WTC11 (cell line): ENCODE measurements around the gene FBXW4. TPM values are rescaled to one million over a fixed set of nuclear protein-coding genes. Genes with fewer than 3 reads are reported as not detected.

ENCODE experiments used
- ATAC-seq: fragments of 200-7000 bp; cut with Tn5 transposase; 2 replicates; pipeline ENCODE4 v1.10.0; 2021; ENCODE audit warnings: mild to moderate bottlenecking, moderate library complexity
- CTCF ChIA-PET: fragments of 300-600 bp; sonication (Branson Sonifier 250); formaldehyde crosslinking; loops from one replicate; lab custom pipeline; 2021; ENCODE audit warnings: antibody characterized with exemption; lab: Charles Lee
- POLR2A ChIA-PET: fragments of 350-600 bp; sonication (Branson Sonifier 250); formaldehyde crosslinking; loops from one replicate; lab custom pipeline; 2021; ENCODE audit warnings: antibody characterized with exemption; lab: Charles Lee
- DNase-seq: peaks from one replicate; pipeline ENCODE4 v3.0.0; 2021; ENCODE audit warnings: low spot score
- H3K27ac Mint-ChIP-seq: 2 replicates; pipeline ENCODE4 v1.8.0; 2021; ENCODE audit warnings: mixed read lengths
- H3K27me3 Mint-ChIP-seq: 2 replicates; pipeline ENCODE4 v1.8.0; 2021; ENCODE audit warnings: low read depth, mild to moderate bottlenecking, moderate library complexity, mixed read lengths
- H3K36me3 Mint-ChIP-seq: 2 replicates; pipeline ENCODE4 v1.8.0; 2021; ENCODE audit warnings: mixed read lengths
- H3K4me1 Mint-ChIP-seq: 2 replicates; pipeline ENCODE4 v1.8.0; 2022; ENCODE audit warnings: mixed read lengths
- H3K4me3 Mint-ChIP-seq: 2 replicates; pipeline ENCODE4 v1.8.0; 2021; ENCODE audit warnings: mild to moderate bottlenecking, moderate library complexity, mixed read lengths
- H3K9me3 Mint-ChIP-seq: 2 replicates; pipeline ENCODE4 v1.8.0; 2021; ENCODE audit warnings: mixed read lengths
- CREM ChIP-seq: sonication (generic); formaldehyde crosslinking; IDR thresholded peaks from 2 replicates; pipeline ENCODE4 v1.8.1; 2022; ENCODE audit warnings: mild to moderate bottlenecking, missing genetic modification reagents, moderate library complexity
- GTF2I ChIP-seq: fragments of 250-450 bp; sonication (Bioruptor Pico); conservative IDR thresholded peaks from 2 replicates; pipeline ENCODE4 v1.4.0; 2021; ENCODE audit warnings: mild to moderate bottlenecking
- IRF2 ChIP-seq: sonication (generic); formaldehyde crosslinking; IDR thresholded peaks from 2 replicates; pipeline ENCODE4 v1.8.0; 2022; ENCODE audit warnings: low read depth, missing genetic modification reagents, borderline replicate concordance
- KAT7 ChIP-seq: sonication (generic); formaldehyde crosslinking; IDR thresholded peaks from 2 replicates; pipeline ENCODE4 v1.8.1; 2023; ENCODE audit warnings: missing genetic modification reagents, mild to moderate bottlenecking, borderline replicate concordance
- MXD4 ChIP-seq: fragments of 250-450 bp; sonication (Bioruptor Pico); IDR thresholded peaks from 2 replicates; pipeline ENCODE4 v1.8.0; 2021; ENCODE audit warnings: mild to moderate bottlenecking, moderate library complexity, borderline replicate concordance
- PRRX2 ChIP-seq: fragments of 250-450 bp; sonication (Bioruptor Pico); IDR thresholded peaks from 2 replicates; pipeline ENCODE4 v1.8.0; 2021; ENCODE audit warnings: mild to moderate bottlenecking
- RORB ChIP-seq: fragments of 250-450 bp; sonication (Bioruptor Pico); IDR thresholded peaks from 2 replicates; pipeline ENCODE4 v1.9.0; 2021; ENCODE audit warnings: mild to moderate bottlenecking
- TEAD1 ChIP-seq: sonication (generic); formaldehyde crosslinking; IDR thresholded peaks from 2 replicates; pipeline ENCODE4 v1.8.0; 2022; ENCODE audit warnings: mild to moderate bottlenecking, missing genetic modification reagents
- ZBTB21 ChIP-seq: sonication (generic); formaldehyde crosslinking; IDR thresholded peaks from 2 replicates; pipeline ENCODE4 v1.8.1; 2023; ENCODE audit warnings: mild to moderate bottlenecking, missing genetic modification reagents, borderline replicate concordance
- ZNF138 ChIP-seq: sonication (generic); formaldehyde crosslinking; conservative IDR thresholded peaks from 2 replicates; pipeline ENCODE4 v1.8.1; 2022; ENCODE audit warnings: mild to moderate bottlenecking, moderate library complexity, missing genetic modification reagents
- ZNF219 ChIP-seq: sonication (generic); formaldehyde crosslinking; IDR thresholded peaks from 2 replicates; pipeline ENCODE4 v1.8.0; 2023; ENCODE audit warnings: missing genetic modification reagents, mild to moderate bottlenecking, borderline replicate concordance
- ZNF263 ChIP-seq: sonication (generic); formaldehyde crosslinking; IDR thresholded peaks from 2 replicates; pipeline ENCODE4 v1.8.1; 2022; ENCODE audit warnings: low read depth, mild to moderate bottlenecking, moderate library complexity, missing genetic modification reagents
- ZNF317 ChIP-seq: sonication (generic); formaldehyde crosslinking; IDR thresholded peaks from 2 replicates; pipeline ENCODE4 v1.8.1; 2023; ENCODE audit warnings: low read depth, mild to moderate bottlenecking, moderate library complexity, missing genetic modification reagents, borderline replicate concordance
- ZNF396 ChIP-seq: fragments of 250-450 bp; sonication (Bioruptor Pico); IDR thresholded peaks from 2 replicates; pipeline ENCODE4 v1.8.0; 2021; ENCODE audit warnings: mild to moderate bottlenecking, moderate library complexity, borderline replicate concordance
- ZNF671 ChIP-seq: fragments of 250-450 bp; sonication (Bioruptor Pico); IDR thresholded peaks from 2 replicates; pipeline ENCODE4 v1.8.0; 2021; ENCODE audit warnings: mild to moderate bottlenecking
- total RNA-seq: library from RNA; stranded (reverse); gene quantifications from 3 replicates; pipeline ENCODE4 v1.2.3, GENCODE V29; 2021
- TF ChIP-seq, protein P1 (sequence below): fragments of 200-600 bp; IDR thresholded peaks from 2 replicates; pipeline ENCODE4 v1.8.0; 2022; ENCODE audit warnings: antibody characterized with exemption
- TF ChIP-seq, protein P2 (sequence below): sonication (generic); formaldehyde crosslinking; IDR thresholded peaks from 2 replicates; pipeline ENCODE4 v1.8.0; 2022; ENCODE audit warnings: mild to moderate bottlenecking, missing genetic modification reagents
- TF ChIP-seq, protein P3 (sequence below): sonication (generic); formaldehyde crosslinking; IDR thresholded peaks from 2 replicates; pipeline ENCODE4 v1.8.1; 2023; ENCODE audit warnings: mild to moderate bottlenecking, missing genetic modification reagents, moderate library complexity
- TF ChIP-seq, protein P4 (sequence below): fragments of 250-450 bp; sonication (Bioruptor Pico); conservative IDR thresholded peaks from 2 replicates; pipeline ENCODE4 v1.9.0; 2021; ENCODE audit warnings: mild to moderate bottlenecking
- TF ChIP-seq, protein P5 (sequence below): fragments of 250-450 bp; sonication (Bioruptor Pico); IDR thresholded peaks from 2 replicates; pipeline ENCODE4 v1.9.0; 2021; ENCODE audit warnings: mild to moderate bottlenecking
- TF ChIP-seq, protein P6 (sequence below): sonication (generic); formaldehyde crosslinking; IDR thresholded peaks from 2 replicates; pipeline ENCODE4 v1.8.0; 2023; ENCODE audit warnings: missing genetic modification reagents
- TF ChIP-seq, protein P7 (sequence below): sonication (generic); formaldehyde crosslinking; IDR thresholded peaks from 2 replicates; pipeline ENCODE4 v1.8.1; 2023; ENCODE audit warnings: mild to moderate bottlenecking, missing genetic modification reagents
- TF ChIP-seq, protein P8 (sequence below): sonication (generic); formaldehyde crosslinking; IDR thresholded peaks from 2 replicates; pipeline ENCODE4 v1.8.1; 2022; ENCODE audit warnings: missing genetic modification reagents, borderline replicate concordance

FBXW4 gene
- total RNA-seq, 1 experiment from 2014 or later = 45.3 TPM

DNA sequence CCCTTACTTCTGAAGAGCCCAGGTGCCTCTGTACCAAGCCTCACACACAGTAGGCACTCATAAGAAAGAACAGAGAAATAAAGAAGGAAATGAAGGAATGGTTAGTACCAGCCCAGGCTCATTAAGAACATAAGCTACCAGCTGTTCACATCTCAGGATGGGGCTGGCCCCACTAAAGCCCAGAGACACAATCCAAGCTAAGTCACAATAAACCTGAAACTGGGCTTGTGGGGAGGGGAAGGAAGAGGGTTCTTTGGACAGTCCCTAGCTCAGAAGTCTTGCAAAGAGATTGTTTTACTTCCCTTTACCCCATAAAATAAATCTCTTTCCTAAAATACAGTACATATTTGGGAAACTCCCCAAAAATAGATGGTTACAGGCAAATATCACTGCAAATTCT lies 24.3 kb downstream of the FBXW4 start:
- H3K36me3 Mint-ChIP-seq = peaks cover 39% of the 10 kb centered on the region
- H3K9me3 Mint-ChIP-seq = no peaks in the 10 kb centered on the region
- CTCF ChIA-PET = interaction anchor here (1.2 kb wide), 2 partner anchors 55 to 68 kb away, joined by 3 read pairs; no protein-coding TSS in a partner anchor
- H3K4me1 Mint-ChIP-seq = 0 out of 2 replicates have a peak, but pooled peaks cover 3% of the 10 kb centered on the region
- no peaks in the 10 kb centered on the region for H3K27me3 Mint-ChIP-seq
- POLR2A ChIA-PET = no interaction called here
- no peak overlapping the region for H3K4me3 Mint-ChIP-seq
- no peak for ATAC-seq
- no peak for DNase-seq
- TF ChIP-seq TEAD1 (CRISPR knock-in tag) = no peak
- TF ChIP-seq, protein P1, sequence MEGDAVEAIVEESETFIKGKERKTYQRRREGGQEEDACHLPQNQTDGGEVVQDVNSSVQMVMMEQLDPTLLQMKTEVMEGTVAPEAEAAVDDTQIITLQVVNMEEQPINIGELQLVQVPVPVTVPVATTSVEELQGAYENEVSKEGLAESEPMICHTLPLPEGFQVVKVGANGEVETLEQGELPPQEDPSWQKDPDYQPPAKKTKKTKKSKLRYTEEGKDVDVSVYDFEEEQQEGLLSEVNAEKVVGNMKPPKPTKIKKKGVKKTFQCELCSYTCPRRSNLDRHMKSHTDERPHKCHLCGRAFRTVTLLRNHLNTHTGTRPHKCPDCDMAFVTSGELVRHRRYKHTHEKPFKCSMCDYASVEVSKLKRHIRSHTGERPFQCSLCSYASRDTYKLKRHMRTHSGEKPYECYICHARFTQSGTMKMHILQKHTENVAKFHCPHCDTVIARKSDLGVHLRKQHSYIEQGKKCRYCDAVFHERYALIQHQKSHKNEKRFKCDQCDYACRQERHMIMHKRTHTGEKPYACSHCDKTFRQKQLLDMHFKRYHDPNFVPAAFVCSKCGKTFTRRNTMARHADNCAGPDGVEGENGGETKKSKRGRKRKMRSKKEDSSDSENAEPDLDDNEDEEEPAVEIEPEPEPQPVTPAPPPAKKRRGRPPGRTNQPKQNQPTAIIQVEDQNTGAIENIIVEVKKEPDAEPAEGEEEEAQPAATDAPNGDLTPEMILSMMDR = no peak
- TF ChIP-seq GTF2I (CRISPR knock-in tag) = no peak
- no peak for TF ChIP-seq ZNF317
- TF ChIP-seq, protein P2, sequence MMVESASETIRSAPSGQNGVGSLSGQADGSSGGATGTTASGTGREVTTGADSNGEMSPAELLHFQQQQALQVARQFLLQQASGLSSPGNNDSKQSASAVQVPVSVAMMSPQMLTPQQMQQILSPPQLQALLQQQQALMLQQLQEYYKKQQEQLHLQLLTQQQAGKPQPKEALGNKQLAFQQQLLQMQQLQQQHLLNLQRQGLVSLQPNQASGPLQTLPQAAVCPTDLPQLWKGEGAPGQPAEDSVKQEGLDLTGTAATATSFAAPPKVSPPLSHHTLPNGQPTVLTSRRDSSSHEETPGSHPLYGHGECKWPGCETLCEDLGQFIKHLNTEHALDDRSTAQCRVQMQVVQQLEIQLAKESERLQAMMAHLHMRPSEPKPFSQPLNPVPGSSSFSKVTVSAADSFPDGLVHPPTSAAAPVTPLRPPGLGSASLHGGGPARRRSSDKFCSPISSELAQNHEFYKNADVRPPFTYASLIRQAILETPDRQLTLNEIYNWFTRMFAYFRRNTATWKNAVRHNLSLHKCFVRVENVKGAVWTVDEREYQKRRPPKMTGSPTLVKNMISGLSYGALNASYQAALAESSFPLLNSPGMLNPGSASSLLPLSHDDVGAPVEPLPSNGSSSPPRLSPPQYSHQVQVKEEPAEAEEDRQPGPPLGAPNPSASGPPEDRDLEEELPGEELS (CRISPR knock-in tag) = no peak
- TF ChIP-seq ZNF219 (CRISPR knock-in tag) = no peak
- TF ChIP-seq RORB (CRISPR knock-in tag) = no peak
- TF ChIP-seq, protein P3, sequence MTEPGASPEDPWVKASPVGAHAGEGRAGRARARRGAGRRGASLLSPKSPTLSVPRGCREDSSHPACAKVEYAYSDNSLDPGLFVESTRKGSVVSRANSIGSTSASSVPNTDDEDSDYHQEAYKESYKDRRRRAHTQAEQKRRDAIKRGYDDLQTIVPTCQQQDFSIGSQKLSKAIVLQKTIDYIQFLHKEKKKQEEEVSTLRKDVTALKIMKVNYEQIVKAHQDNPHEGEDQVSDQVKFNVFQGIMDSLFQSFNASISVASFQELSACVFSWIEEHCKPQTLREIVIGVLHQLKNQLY (CRISPR knock-in tag) = no peak
- TF ChIP-seq ZNF671 (CRISPR knock-in tag) = no peak
- TF ChIP-seq CREM (CRISPR knock-in tag) = no peak
- TF ChIP-seq KAT7 (CRISPR knock-in tag) = no peak
- TF ChIP-seq, protein P4, sequence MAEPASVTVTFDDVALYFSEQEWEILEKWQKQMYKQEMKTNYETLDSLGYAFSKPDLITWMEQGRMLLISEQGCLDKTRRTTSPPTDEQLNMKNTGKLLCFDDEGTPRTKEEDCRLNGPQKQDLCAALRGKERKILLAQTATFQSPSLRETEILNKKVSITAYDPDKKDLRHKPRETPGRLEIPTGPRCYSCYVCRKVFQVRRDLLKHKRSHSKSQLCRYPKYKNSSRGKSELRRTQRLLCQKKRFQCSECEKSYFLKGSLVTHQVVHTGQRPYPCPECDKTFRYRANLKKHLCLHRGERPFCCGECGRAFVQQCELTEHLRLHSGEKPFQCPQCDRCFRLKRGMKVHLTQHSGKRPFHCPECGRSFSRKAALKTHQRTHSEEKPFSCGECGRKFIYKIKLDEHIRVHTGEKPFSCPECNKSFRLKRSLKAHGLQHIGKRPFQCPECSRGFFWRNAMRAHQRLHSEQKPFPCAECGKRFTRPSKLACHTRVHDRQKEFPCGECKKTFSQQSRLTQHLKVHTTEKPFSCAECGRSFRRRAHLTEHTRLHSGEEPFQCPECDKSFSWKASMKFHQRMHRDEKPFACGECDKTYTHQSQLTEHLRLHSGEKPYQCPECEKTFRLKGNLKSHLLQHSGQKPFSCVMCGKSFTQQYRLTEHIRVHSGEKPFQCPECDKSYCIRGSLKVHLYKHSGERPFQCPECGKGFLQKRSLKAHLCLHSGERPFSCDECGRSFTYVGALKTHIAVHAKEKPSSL (CRISPR knock-in tag) = no peak
- TF ChIP-seq, protein P5, sequence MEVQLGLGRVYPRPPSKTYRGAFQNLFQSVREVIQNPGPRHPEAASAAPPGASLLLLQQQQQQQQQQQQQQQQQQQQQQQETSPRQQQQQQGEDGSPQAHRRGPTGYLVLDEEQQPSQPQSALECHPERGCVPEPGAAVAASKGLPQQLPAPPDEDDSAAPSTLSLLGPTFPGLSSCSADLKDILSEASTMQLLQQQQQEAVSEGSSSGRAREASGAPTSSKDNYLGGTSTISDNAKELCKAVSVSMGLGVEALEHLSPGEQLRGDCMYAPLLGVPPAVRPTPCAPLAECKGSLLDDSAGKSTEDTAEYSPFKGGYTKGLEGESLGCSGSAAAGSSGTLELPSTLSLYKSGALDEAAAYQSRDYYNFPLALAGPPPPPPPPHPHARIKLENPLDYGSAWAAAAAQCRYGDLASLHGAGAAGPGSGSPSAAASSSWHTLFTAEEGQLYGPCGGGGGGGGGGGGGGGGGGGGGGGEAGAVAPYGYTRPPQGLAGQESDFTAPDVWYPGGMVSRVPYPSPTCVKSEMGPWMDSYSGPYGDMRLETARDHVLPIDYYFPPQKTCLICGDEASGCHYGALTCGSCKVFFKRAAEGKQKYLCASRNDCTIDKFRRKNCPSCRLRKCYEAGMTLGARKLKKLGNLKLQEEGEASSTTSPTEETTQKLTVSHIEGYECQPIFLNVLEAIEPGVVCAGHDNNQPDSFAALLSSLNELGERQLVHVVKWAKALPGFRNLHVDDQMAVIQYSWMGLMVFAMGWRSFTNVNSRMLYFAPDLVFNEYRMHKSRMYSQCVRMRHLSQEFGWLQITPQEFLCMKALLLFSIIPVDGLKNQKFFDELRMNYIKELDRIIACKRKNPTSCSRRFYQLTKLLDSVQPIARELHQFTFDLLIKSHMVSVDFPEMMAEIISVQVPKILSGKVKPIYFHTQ = no peak
- TF ChIP-seq MXD4 (CRISPR knock-in tag) = no peak
- TF ChIP-seq ZBTB21 (CRISPR knock-in tag) = no peak
- H3K27ac Mint-ChIP-seq = no peak overlapping the region

DNA sequence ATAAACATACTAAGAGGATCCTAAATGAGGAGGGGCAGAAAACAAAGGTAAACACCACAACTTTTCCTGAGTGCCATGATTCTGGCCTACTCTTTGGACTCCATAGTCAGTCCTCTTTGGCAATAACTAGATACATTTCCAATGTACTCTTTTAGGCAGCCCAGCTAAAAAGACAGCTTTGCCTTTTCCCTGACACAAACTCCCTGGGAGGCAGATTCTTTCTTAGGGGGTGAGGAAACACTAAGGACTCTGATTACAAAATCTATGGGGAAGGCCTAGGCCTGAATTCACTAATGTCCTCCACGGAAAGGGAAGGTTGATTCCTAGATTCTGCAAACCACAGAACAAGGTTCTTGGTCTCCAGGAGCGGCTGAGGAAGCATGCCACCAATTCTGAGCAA lies 25.8 kb downstream of the FBXW4 start:
- Mint-ChIP-seq H3K4me1 (0 out of 2 replicates have a peak, but pooled peaks cover 3% of the 10 kb centered on the region), H3K4me3 (no peak overlapping the region), H3K36me3 (peaks cover 33% of the 10 kb centered on the region), H3K9me3 (no peaks in the 10 kb centered on the region), H3K27me3 (no peaks in the 10 kb centered on the region), H3K27ac (no peak overlapping the region)
- DNase-seq = no peak
- CTCF ChIA-PET = no interaction called here
- POLR2A ChIA-PET = no interaction called here
- no peak for ATAC-seq
- no peak for TF ChIP-seq IRF2 (CRISPR knock-in tag)
- TF ChIP-seq, protein P6, sequence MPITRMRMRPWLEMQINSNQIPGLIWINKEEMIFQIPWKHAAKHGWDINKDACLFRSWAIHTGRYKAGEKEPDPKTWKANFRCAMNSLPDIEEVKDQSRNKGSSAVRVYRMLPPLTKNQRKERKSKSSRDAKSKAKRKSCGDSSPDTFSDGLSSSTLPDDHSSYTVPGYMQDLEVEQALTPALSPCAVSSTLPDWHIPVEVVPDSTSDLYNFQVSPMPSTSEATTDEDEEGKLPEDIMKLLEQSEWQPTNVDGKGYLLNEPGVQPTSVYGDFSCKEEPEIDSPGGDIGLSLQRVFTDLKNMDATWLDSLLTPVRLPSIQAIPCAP (CRISPR knock-in tag) = no peak
- no peak for TF ChIP-seq ZNF396 (CRISPR knock-in tag)
- TF ChIP-seq ZNF138 (CRISPR knock-in tag) = no peak
- TF ChIP-seq ZNF219 (CRISPR knock-in tag) = no peak
- TF ChIP-seq, protein P7, sequence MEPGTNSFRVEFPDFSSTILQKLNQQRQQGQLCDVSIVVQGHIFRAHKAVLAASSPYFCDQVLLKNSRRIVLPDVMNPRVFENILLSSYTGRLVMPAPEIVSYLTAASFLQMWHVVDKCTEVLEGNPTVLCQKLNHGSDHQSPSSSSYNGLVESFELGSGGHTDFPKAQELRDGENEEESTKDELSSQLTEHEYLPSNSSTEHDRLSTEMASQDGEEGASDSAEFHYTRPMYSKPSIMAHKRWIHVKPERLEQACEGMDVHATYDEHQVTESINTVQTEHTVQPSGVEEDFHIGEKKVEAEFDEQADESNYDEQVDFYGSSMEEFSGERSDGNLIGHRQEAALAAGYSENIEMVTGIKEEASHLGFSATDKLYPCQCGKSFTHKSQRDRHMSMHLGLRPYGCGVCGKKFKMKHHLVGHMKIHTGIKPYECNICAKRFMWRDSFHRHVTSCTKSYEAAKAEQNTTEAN (CRISPR knock-in tag) = no peak
- TF ChIP-seq ZNF263 = no peak
- no peak for TF ChIP-seq PRRX2 (CRISPR knock-in tag)
- TF ChIP-seq, protein P8, sequence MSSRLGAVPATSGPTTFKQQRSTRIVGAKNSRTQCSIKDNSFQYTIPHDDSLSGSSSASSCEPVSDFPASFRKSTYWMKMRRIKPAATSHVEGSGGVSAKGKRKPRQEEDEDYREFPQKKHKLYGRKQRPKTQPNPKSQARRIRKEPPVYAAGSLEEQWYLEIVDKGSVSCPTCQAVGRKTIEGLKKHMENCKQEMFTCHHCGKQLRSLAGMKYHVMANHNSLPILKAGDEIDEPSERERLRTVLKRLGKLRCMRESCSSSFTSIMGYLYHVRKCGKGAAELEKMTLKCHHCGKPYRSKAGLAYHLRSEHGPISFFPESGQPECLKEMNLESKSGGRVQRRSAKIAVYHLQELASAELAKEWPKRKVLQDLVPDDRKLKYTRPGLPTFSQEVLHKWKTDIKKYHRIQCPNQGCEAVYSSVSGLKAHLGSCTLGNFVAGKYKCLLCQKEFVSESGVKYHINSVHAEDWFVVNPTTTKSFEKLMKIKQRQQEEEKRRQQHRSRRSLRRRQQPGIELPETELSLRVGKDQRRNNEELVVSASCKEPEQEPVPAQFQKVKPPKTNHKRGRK (CRISPR knock-in tag) = no peak
